T-helper 2 cell treated with Interferon-gamma antibody and Interleukin-4, amounts not matched to agents 100 ng/mL and 5 ng/mL, for 36 hours (primary cell): ENCODE data around the gene BTBD7. TPM values are rescaled to one million over a fixed set of nuclear protein-coding genes. Genes with fewer than 3 reads are reported as not detected.

Experiments used
- intact Hi-C: fragments of 100-400 bp; cut with micrococcal nuclease; formaldehyde crosslinking; loops from one replicate; pipeline ENCODE4 v1.15.1; 2023
- total RNA-seq: library from RNA; stranded (reverse); gene quantifications from 2 replicates; pipeline ENCODE4 v1.2.3, GENCODE V29; 2022

Gene BTBD7
- total RNA-seq, 1 donor from 2014 or later, result 21.1 TPM

DNA sequence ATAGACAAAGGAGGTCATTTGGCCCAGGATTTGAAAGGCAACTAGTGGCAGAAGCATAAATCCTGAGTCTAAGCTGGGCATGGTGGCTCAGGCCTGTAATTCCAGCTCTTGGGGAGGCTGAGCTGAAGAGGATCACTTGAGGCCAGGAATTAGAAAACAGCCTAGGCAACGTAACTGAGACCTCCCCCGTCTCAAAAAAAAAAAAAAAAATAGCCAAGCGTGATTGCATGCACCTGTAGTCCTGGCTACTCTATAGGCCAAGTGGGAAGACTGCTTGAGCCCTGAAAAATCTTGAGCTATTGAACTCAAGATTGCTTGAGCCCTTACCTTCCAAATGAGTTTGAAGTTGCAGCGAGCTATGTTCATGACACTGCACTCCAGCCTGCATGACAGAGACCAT lies 133.8 kb downstream of the BTBD7 start:
- intact Hi-C loops, result no loop called here

DNA sequence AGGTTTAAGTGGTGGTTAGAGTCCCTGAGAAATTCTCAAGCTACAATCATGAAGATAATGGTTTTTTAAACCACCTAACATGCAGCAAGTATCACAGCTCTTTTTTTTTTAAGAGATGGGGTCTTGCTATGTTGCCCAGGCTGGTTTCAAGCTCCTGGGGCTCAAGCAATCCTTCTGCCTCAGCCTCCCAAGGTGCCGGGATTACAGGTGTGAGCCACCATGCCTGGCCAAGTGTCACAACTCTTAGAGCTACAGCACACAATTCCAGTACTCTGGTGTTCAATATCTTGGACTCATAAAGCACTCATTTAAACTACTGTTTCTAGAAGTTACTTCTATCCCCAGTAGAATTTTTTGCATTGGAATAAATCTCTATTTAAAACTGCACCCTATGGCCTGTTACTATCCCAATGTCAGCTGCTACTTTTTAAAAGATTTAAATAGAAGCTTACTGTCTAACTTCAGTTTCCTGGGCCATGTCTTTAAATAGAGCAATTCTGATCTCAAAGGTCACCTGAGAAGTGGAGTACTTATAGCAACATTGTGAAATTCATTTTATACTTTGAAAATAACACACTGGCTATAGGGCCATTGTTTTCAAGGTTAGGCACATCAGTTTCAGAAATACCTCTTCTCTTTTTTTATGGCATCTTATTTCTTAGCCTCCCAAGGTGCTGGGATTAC lies 137.4 kb downstream of the BTBD7 start:
- intact Hi-C loops, result no loop called here

Other genes starting within 250 kb of the BTBD7 start
- 80.6 and 84.1 TPM in 2 replicates for gene ITPK1, start 217.1 kb downstream of the BTBD7 start, total RNA-seq
- 18.3 and 19.4 TPM in 2 replicates for gene MOAP1, start 148.1 kb downstream of the BTBD7 start, total RNA-seq
- gene LYSET, start 147.7 kb downstream of the BTBD7 start, total RNA-seq, result 8.7 and 9.4 TPM in 2 replicates
- gene GON7, start 126.0 kb downstream of the BTBD7 start, total RNA-seq, result 14.9 and 16.2 TPM in 2 replicates
- gene UBR7, start 125.8 kb downstream of the BTBD7 start, total RNA-seq, result 39.9 and 40.5 TPM in 2 replicates
- not detected in 2 replicates for gene COX8C, start 14.1 kb upstream of the BTBD7 start, total RNA-seq
- 0.02 TPM in 1 of 2 replicates, not detected in the other for gene UNC79, start 97.9 kb upstream of the BTBD7 start, total RNA-seq